ENCODE data around the gene SLCO2A1.

DNA sequence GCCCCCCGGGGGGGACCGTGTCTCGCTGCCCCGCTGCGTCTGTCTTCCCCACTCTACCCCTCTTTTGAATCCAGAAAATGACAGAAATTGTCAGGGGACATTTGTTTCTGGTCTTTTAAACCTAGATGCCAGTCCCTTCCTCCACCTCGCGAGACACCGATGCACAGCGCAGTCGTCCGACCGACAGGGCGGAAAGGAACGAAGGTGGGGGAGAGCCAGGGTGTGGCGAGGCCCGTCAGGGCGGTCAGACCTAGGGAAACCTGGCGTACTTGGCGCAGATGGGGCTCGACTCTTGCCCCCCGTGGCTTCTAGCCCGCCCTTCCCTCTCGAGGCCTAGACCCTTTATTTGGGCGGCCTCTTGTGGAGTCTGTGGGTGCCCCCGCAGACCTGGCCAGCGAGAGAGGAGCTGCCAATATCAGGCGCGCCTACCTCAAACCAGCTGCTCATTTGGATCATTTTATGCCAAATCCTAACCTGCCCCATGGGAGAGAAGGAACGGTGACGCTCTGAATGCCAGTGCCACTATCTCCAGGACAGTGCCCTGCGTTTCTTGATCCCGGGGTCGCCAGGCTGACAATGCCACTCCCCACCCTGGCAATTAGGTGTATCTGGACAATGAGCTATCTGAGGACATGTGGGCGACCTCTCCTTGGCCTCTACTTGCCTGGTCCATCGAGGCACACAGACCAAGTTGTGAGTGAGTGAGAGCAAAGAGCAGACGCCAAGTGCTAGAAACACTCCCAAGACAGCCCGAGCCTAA is 133.5 kb downstream of the SLCO2A1 start:
- no peak for TF ChIP-seq CTCF (IDR thresholded peaks at IDR 0.05)
- no peak for TF ChIP-seq EP300 (IDR thresholded peaks at IDR 0.05)

All from gastroesophageal sphincter (tissue), 3 donors.